ENCODE measurements around the gene AFMID. TPM values are rescaled to one million over a fixed set of nuclear protein-coding genes. Genes with fewer than 3 reads are reported as not detected.
A peak's percentile ranks its signal among the peaks of the same experiment; 100 is the strongest.

Gene AFMID
- total and polyA plus RNA-seq, 9 of the 15 experiments (the other 6 are each of a cell fraction or from before 2014, with no cell fraction given): 62.1 to 188 (median 74.4) TPM

- TF ChIP-seq CREB5 (CRISPR knock-in tag; IDR thresholded peaks at IDR 0.05) (no peak), MAX (CRISPR knock-in tag; IDR thresholded peaks at IDR 0.05) (peak; percentile 71; the same call in 1 of the 2 replicates), XRCC4 (IDR thresholded peaks at IDR 0.05; ENCODE audit: extremely low read depth, insufficient read depth, insufficient read length) (no peak), E2F3 (CRISPR knock-in tag; IDR thresholded peaks at IDR 0.05) (no peak), ZFP30 (CRISPR knock-in tag; IDR thresholded peaks at IDR 0.05; ENCODE audit: borderline replicate concordance) (no peak), TCFL5 (CRISPR knock-in tag; conservative IDR thresholded peaks at IDR 0.05) (no peak), POLR2H (tag; IDR thresholded peaks at IDR 0.05; ENCODE audit: low read depth) (no peak), KDM5B (IDR thresholded peaks at IDR 0.05; ENCODE audit: insufficient replicate concordance, low read depth, low read length) (peak; percentile 87), ZBTB40 (IDR thresholded peaks at IDR 0.05) (peak; percentile 26; the same call in 1 of the 2 replicates), ZBTB40 (CRISPR knock-in tag; IDR thresholded peaks at IDR 0.05) (no peak), ZNF584 (CRISPR knock-in tag; IDR thresholded peaks at IDR 0.05; ENCODE audit: low read depth) (no peak), ZFP36 (IDR thresholded peaks at IDR 0.05; ENCODE audit: low read depth, low read length, partially characterized antibody) (peak; percentile 6), SNAPC5 (CRISPR knock-in tag; IDR thresholded peaks at IDR 0.05) (no peak), RBM22 (IDR thresholded peaks at IDR 0.05; ENCODE audit: low read depth, low read length, poor library complexity, severe bottlenecking) (no peak), TGIF2 (CRISPR knock-in tag; IDR thresholded peaks at IDR 0.05) (no peak), HDGF (IDR thresholded peaks at IDR 0.05) (peak; percentile 97)
These were observed 46.8 kb upstream of the AFMID start (continued) for GRCh38 chr17:78140169-78141051.
